A673 (cell line): Measurements from ENCODE around the gene CCM2. TPM values are rescaled to one million over a fixed set of nuclear protein-coding genes. Genes with fewer than 3 reads are reported as not detected.

Experiments used
- BruUV-seq: library from RNA; stranded (reverse); fragments of 400-500 nt; replicated peaks from 2 replicates; lab custom pipeline; 2021; lab: Mats Ljungman, UMichigan
- CTCF ChIA-PET: fragments of 300-600 bp; sonication (Branson Sonifier 250); formaldehyde crosslinking; loops from one replicate; lab custom pipeline; 2022; ENCODE audit warnings: antibody characterized with exemption; lab: Charles Lee
- POLR2A ChIA-PET: fragments of 300-600 bp; sonication (Branson Sonifier 250); formaldehyde crosslinking; loops from one replicate; lab custom pipeline; 2022; ENCODE audit warnings: antibody characterized with exemption; ENCODE audit not compliant: low non-redundant PET; lab: Charles Lee
- DNase-seq: peaks from one replicate; pipeline ENCODE4 v3.0.0-alpha.2; 2015; ENCODE audit warnings: low spot score
- H3K27ac ChIP-seq: fragments of 200-600 bp; sonication (generic); 2 replicates; pipeline ENCODE4 v1.5.1; 2016; ENCODE audit warnings: mixed run types, low read depth, mild to moderate bottlenecking, mixed read lengths, antibody characterized with exemption, low read length; ENCODE audit not compliant: poor library complexity, severe bottlenecking
- H3K27me3 ChIP-seq: fragments of 200-600 bp; sonication (generic); replicated peaks from 2 replicates; pipeline ENCODE4 v1.6.1; 2017; ENCODE audit warnings: mixed run types, low read depth, mild to moderate bottlenecking, mixed read lengths, antibody characterized with exemption, low read length; ENCODE audit not compliant: insufficient read depth, poor library complexity
- H3K36me3 ChIP-seq: fragments of 200-600 bp; sonication (generic); 2 replicates; pipeline ENCODE4 v1.6.1; 2016; ENCODE audit warnings: mixed run types, mild to moderate bottlenecking, mixed read lengths, antibody characterized with exemption, low read length; ENCODE audit not compliant: insufficient read depth, poor library complexity, severe bottlenecking
- H3K4me1 ChIP-seq: fragments of 200-600 bp; sonication (generic); 2 replicates; pipeline ENCODE4 v1.6.1; 2017; ENCODE audit warnings: mixed run types, mild to moderate bottlenecking, mixed read lengths, antibody characterized with exemption, low read length; ENCODE audit not compliant: insufficient read depth, poor library complexity, severe bottlenecking
- H3K4me3 ChIP-seq: fragments of 200-600 bp; sonication (generic); 2 replicates; pipeline ENCODE4 v1.5.1; 2016; ENCODE audit warnings: low read depth, mixed run types, mild to moderate bottlenecking, mixed read lengths, low read length; ENCODE audit not compliant: poor library complexity, severe bottlenecking
- H3K9me3 ChIP-seq: fragments of 200-600 bp; sonication (generic); 2 replicates; pipeline ENCODE4 v1.6.1; 2016; ENCODE audit warnings: mixed run types, low read depth, mild to moderate bottlenecking, mixed read lengths, antibody characterized with exemption, low read length; ENCODE audit not compliant: poor library complexity, severe bottlenecking
- CTCF ChIP-seq: fragments of 300-800, 200-600 bp; sonication (generic); conservative IDR thresholded peaks from 2 replicates; pipeline ENCODE4 v1.5.1; 2017; ENCODE audit warnings: low read depth, mild to moderate bottlenecking, antibody characterized with exemption, low read length, moderate library complexity, mixed read lengths
- EZH2 ChIP-seq: fragments of 200-600 bp; sonication (generic); IDR thresholded peaks from 2 replicates; pipeline ENCODE4 v1.6.1; 2017; ENCODE audit warnings: borderline replicate concordance, low read depth, mild to moderate bottlenecking, mixed read lengths, antibody characterized with exemption, low read length; ENCODE audit not compliant: poor library complexity, severe bottlenecking
- intact Hi-C: fragments of 100-400 bp; cut with micrococcal nuclease; formaldehyde crosslinking; loops from one replicate; pipeline ENCODE4 v1.10.0; 2022; ENCODE audit not compliant: unreplicated experiment
- total RNA-seq: library from RNA; stranded (reverse); gene quantifications from 2 replicates; pipeline ENCODE4 v1.2.3, GENCODE V29; 2021

CCM2 gene
- total RNA-seq, 1 experiment from 2014 or later, result 35.2 TPM

GRCh38 chr7:44986218-44987053 lies 13.6 kb upstream of the CCM2 start:
- CTCF ChIA-PET, result no interaction called here
- BruUV-seq, result no TSS peak

GRCh38 chr7:44987457-44987856 lies 12.5 kb upstream of the CCM2 start:
- Histone ChIP-seq H3K27ac (peak overlapping the region; percentile 96), H3K4me3 (peak overlapping the region; percentile 74), H3K4me1 (peaks cover 25% of the 10 kb centered on the region), H3K36me3 (peaks cover 35% of the 10 kb centered on the region), H3K9me3 (no peaks in the 10 kb centered on the region), H3K27me3 (no peaks in the 10 kb centered on the region)
- no TSS peak for BruUV-seq
- ChIA-PET POLR2A (no interaction called here), CTCF (no interaction called here)
- TF ChIP-seq CTCF (no peak), EZH2 (no peak)
- intact Hi-C loops, result loop anchor here (10.0 kb wide), 1 partner anchor 133 kb away; no protein-coding TSS in a partner anchor
- no peak for DNase-seq

More at GRCh38 chr7:44986218-44987053, 13.6 kb upstream of the CCM2 start:
- intact Hi-C loops, result loop anchor here (10.0 kb wide), 1 partner anchor 132 kb away; no protein-coding TSS in a partner anchor
- no peaks in the 10 kb centered on the region for H3K27me3 ChIP-seq
- DNase-seq, result peak; percentile 97
- peaks cover 25% of the 10 kb centered on the region for H3K4me1 ChIP-seq
- POLR2A ChIA-PET, result no interaction called here
- H3K36me3 ChIP-seq, result peaks cover 38% of the 10 kb centered on the region
- peak overlapping the region; percentile 74 for H3K4me3 ChIP-seq
- no peaks in the 10 kb centered on the region for H3K9me3 ChIP-seq
- H3K27ac ChIP-seq, result peak overlapping the region; percentile 96
- TF ChIP-seq CTCF (no peak), EZH2 (no peak)

- H3K27me3 ChIP-seq, result no peaks in the 10 kb centered on the region
- H3K4me3 ChIP-seq, result no peak overlapping the region
- peaks cover 30% of the 10 kb centered on the region for H3K36me3 ChIP-seq
- no peak overlapping the region for H3K27ac ChIP-seq
- CTCF ChIA-PET, result no interaction called here
- intact Hi-C loops, result loop anchor here (10.0 kb wide), 1 partner anchor 133 kb away; no protein-coding TSS in a partner anchor
- no peak for TF ChIP-seq CTCF
- TF ChIP-seq EZH2, result no peak
- H3K4me1 ChIP-seq, result peaks cover 25% of the 10 kb centered on the region
- no TSS peak for BruUV-seq
- POLR2A ChIA-PET, result no interaction called here
- no peaks in the 10 kb centered on the region for H3K9me3 ChIP-seq
- DNase-seq, result no peak
Measured at GRCh38 chr7:44987996-44988395, 12.0 kb upstream of the CCM2 start.
